MM.1S (cell line): ENCODE results near the gene KIAA1328.

Experiments used
- EZH2 ChIP-seq: fragments of 300-600 bp; sonication (generic); optimal IDR thresholded peaks from 2 replicates; pipeline ENCODE3; 2017; ENCODE audit warnings: low read depth, mild to moderate bottlenecking, antibody characterized with exemption, low read length, mixed read lengths
- EZH2phosphoT487 ChIP-seq: fragments of 300-600 bp; sonication (generic); IDR thresholded peaks from 2 replicates; pipeline ENCODE4 v1.6.1; 2018; ENCODE audit warnings: antibody characterized with exemption, low read length
- TF ChIP-seq, protein P1 (sequence below): fragments of 300-600 bp; sonication (generic); IDR thresholded peaks from 2 replicates; pipeline ENCODE4 v1.5.1; 2016; ENCODE audit warnings: antibody characterized with exemption, low read length, mixed read lengths

GRCh38 chr18:37261246-37261840 is 432.4 kb downstream of the KIAA1328 start:
- TF ChIP-seq, protein P1, sequence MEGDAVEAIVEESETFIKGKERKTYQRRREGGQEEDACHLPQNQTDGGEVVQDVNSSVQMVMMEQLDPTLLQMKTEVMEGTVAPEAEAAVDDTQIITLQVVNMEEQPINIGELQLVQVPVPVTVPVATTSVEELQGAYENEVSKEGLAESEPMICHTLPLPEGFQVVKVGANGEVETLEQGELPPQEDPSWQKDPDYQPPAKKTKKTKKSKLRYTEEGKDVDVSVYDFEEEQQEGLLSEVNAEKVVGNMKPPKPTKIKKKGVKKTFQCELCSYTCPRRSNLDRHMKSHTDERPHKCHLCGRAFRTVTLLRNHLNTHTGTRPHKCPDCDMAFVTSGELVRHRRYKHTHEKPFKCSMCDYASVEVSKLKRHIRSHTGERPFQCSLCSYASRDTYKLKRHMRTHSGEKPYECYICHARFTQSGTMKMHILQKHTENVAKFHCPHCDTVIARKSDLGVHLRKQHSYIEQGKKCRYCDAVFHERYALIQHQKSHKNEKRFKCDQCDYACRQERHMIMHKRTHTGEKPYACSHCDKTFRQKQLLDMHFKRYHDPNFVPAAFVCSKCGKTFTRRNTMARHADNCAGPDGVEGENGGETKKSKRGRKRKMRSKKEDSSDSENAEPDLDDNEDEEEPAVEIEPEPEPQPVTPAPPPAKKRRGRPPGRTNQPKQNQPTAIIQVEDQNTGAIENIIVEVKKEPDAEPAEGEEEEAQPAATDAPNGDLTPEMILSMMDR = no peak
- TF ChIP-seq EZH2 (no peak), EZH2phosphoT487 (no peak)
